ENCODE results near the gene PTGDS.

PTGDS gene

GRCh38 chr9:136994180-136994887 is 17.0 kb downstream of the PTGDS start:
- TF ChIP-seq, protein P1, sequence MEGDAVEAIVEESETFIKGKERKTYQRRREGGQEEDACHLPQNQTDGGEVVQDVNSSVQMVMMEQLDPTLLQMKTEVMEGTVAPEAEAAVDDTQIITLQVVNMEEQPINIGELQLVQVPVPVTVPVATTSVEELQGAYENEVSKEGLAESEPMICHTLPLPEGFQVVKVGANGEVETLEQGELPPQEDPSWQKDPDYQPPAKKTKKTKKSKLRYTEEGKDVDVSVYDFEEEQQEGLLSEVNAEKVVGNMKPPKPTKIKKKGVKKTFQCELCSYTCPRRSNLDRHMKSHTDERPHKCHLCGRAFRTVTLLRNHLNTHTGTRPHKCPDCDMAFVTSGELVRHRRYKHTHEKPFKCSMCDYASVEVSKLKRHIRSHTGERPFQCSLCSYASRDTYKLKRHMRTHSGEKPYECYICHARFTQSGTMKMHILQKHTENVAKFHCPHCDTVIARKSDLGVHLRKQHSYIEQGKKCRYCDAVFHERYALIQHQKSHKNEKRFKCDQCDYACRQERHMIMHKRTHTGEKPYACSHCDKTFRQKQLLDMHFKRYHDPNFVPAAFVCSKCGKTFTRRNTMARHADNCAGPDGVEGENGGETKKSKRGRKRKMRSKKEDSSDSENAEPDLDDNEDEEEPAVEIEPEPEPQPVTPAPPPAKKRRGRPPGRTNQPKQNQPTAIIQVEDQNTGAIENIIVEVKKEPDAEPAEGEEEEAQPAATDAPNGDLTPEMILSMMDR (IDR thresholded peaks at IDR 0.05; ENCODE audit: unreplicated experiment in 3 of 3), result no peak
- peaks cover under 1% of the 10 kb centered on the region for H3K27me3 Mint-ChIP-seq (ENCODE audit: low read depth)
- peak overlapping the region in 1 of 3 experiments; percentile 87 for H3K4me3 Mint-ChIP-seq
- H3K36me3 Mint-ChIP-seq (ENCODE audit: low read depth), result no peaks in the 10 kb centered on the region
- H3K9me3 Mint-ChIP-seq, result no peaks in the 10 kb centered on the region
- no peak overlapping the region for H3K27ac Mint-ChIP-seq
- H3K4me1 Mint-ChIP-seq, result peaks cover 5% of the 10 kb centered on the region

GRCh38 chr9:136994888-136995230 is 17.6 kb downstream of the PTGDS start:
- no peaks in the 10 kb centered on the region for H3K27me3 Mint-ChIP-seq (ENCODE audit: low read depth)
- no peak overlapping the region for H3K4me3 Mint-ChIP-seq
- H3K27ac Mint-ChIP-seq, result no peak overlapping the region
- H3K36me3 Mint-ChIP-seq (ENCODE audit: low read depth), result no peaks in the 10 kb centered on the region
- TF ChIP-seq, protein P1 (IDR thresholded peaks at IDR 0.05; ENCODE audit: unreplicated experiment in 3 of 3), result no peak
- no peaks in the 10 kb centered on the region for H3K9me3 Mint-ChIP-seq
- H3K4me1 Mint-ChIP-seq, result peaks cover 5% of the 10 kb centered on the region

DNA sequence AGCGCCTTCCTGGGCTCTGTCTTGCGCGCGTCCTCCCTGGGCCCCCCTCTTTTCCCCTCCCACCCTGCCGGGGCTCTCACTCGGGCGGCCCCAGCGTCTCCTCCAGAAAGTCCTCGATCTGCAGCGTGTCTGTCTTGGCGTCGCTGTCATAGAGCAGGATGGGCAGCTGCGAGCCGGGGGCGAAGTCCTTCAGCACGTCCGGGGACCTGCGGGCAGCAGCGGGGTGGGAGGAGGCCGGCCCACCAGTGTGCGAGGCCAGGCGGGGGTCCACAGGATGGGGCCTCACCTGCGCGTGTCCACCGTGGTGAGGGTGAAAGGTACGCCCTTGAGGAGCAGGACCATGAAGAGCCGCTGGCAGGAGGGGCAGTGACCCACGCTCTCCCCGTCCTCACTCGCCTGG is 18.1 kb downstream of the PTGDS start:
- TF ChIP-seq, protein P1 (IDR thresholded peaks at IDR 0.05; ENCODE audit: unreplicated experiment in 3 of 3), result no peak
- Mint-ChIP-seq H3K27ac (no peak overlapping the region), H3K4me1 (peaks cover 5% of the 10 kb centered on the region), H3K4me3 (no peak overlapping the region), H3K9me3 (no peaks in the 10 kb centered on the region), H3K36me3 (ENCODE audit: low read depth) (no peaks in the 10 kb centered on the region), H3K27me3 (ENCODE audit: low read depth) (peaks cover 5% of the 10 kb centered on the region)

GRCh38 chr9:136995772-136996311 is 18.5 kb downstream of the PTGDS start:
- Mint-ChIP-seq H3K36me3 (ENCODE audit: low read depth) (no peaks in the 10 kb centered on the region), H3K27me3 (ENCODE audit: low read depth) (peaks cover 5% of the 10 kb centered on the region), H3K9me3 (no peaks in the 10 kb centered on the region), H3K4me1 (peaks cover 5% of the 10 kb centered on the region), H3K4me3 (peak overlapping the region in 2 of 3 experiments; percentile 19 to 44), H3K27ac (no peak overlapping the region)
- TF ChIP-seq, protein P1 (IDR thresholded peaks at IDR 0.05; ENCODE audit: unreplicated experiment in 3 of 3), result no peak

DNA sequence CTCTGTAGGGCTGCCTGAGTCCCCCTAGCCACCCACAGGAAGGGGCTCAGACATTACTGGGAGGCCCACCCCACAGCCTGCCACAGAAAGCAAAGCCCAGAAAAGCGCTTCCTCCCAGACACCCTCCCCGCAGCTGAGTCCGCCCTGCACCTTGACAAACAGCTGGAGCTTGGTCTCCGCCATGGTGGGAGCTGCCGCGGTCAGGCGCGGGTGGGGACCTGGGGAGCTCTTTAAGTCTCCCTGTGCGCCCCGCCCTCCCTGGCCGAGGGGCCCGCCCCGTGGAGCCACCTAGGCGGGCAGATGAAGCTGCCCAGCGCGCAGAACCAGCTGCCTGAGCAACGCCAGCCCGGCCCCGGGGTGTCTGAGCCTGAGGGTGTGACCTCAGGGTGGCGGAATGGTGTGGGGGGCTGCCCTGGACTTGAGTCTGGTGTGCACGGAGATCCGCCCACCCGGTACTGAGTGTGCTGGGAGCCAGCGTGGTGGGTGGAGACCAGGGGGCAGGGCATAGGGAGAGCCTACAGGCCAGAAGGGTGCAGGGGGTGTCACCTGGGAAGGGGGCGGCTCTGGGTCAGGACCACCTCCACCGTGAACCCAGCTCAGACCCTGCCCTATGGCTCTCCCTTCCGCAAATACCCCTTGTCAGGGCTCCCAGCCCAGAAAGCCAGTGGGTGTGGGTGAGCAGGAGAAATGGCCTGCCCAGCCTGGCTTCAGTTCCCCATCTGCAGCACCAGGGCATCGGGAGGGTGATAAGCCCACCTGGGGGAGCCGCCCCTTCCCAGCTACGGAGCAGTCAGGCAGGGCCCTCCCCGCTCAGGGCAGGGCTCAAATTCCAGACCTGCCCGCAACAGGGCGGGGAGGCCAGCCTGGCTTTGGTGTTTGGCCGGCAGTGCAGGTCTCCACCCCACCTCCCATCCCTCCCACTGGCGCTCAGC is 19.3 kb downstream of the PTGDS start, which contains the start of gene CLIC3:
Gene CLIC3, minus strand, starts transcription at position 208 of the 932 bp plus-strand sequence. Its CDS starts 25 bp downstream, at position 183.
- H3K4me3 Mint-ChIP-seq, result peak within 1 kb of the TSS in 2 of 3 experiments; percentile 44 to 56
- H3K9me3 Mint-ChIP-seq, result no peaks in the 10 kb centered on the region
- H3K4me1 Mint-ChIP-seq, result peaks cover 5% of the 10 kb centered on the region
- TF ChIP-seq, protein P1 (IDR thresholded peaks at IDR 0.05; ENCODE audit: unreplicated experiment in 3 of 3), result no peak
- H3K27me3 Mint-ChIP-seq (ENCODE audit: low read depth), result peaks cover 5% of the 10 kb centered on the region
- no peak within 1 kb of the TSS for H3K27ac Mint-ChIP-seq
- no peaks in the 10 kb centered on the region for H3K36me3 Mint-ChIP-seq (ENCODE audit: low read depth)
